KOPT-K1 (cell line): ENCODE results near the gene MKNK2.

Source experiments
- H3K27ac ChIP-seq: fragments of 200-600 bp; sonication (generic); 2 replicates; pipeline ENCODE4 v1.5.1; 2016; ENCODE audit warnings: antibody characterized with exemption, mild to moderate bottlenecking, low read depth, low read length; ENCODE audit not compliant: poor library complexity, severe bottlenecking
- H3K36me3 ChIP-seq: fragments of 200-600 bp; sonication (generic); 2 replicates; pipeline ENCODE4 v1.5.1; 2017; ENCODE audit warnings: antibody characterized with exemption, mild to moderate bottlenecking, low read length, moderate library complexity; ENCODE audit not compliant: insufficient read depth
- H3K9me3 ChIP-seq: fragments of 200-600 bp; sonication (generic); 2 replicates; pipeline ENCODE4 v1.5.1; 2017; ENCODE audit warnings: antibody characterized with exemption, low read length, mild to moderate bottlenecking; ENCODE audit not compliant: insufficient read depth, poor library complexity, severe bottlenecking

Gene MKNK2

DNA sequence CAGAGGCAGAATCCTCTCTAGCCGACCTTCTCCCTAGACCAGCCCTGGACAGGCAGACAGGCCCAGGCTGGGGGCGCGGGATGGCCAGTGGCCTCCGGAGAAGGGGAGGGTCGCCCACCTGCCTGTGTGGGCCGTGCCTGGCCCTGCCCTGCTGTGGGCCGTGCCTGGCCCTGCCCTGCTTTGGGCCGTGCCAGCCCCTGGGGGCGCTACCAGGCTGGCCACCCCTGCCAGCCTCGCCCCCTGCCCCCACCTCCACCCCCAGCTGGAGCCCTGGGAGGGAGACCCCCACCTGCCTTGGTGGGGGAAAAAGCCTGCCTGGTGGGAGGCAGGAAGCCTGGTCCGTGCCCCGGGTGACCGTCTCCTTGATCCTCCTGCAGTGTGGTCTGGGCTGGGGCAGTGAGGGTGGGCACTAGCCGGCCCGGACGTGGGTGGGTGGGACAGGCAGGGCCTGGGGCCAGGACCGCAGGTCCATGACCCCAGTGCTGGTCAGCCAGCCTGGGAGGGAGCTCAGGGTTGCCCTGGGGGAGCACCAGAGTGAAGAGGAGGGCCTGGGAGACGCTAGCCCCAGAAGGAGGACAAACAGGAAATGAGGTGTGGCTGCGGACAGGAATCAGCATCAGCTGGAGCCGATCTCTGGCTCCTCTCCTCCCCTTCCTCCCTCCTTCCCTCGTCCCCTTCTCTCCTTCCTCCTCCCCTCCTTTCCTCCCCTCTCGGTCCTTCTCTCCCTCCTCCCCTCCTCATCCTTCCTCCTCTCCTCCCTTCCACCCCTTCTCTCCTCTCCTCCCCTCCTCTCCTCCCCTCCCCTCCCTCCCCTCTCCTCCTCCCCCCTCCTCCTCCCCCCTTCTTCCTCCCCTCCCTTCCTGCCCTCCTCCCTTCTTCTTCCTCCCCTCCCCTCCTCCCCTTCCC, 5.1 kb upstream of the MKNK2 start:
- H3K27ac ChIP-seq = peak overlapping the region; percentile 64
- no peaks in the 10 kb centered on the region for H3K9me3 ChIP-seq
- no peaks in the 10 kb centered on the region for H3K36me3 ChIP-seq

DNA sequence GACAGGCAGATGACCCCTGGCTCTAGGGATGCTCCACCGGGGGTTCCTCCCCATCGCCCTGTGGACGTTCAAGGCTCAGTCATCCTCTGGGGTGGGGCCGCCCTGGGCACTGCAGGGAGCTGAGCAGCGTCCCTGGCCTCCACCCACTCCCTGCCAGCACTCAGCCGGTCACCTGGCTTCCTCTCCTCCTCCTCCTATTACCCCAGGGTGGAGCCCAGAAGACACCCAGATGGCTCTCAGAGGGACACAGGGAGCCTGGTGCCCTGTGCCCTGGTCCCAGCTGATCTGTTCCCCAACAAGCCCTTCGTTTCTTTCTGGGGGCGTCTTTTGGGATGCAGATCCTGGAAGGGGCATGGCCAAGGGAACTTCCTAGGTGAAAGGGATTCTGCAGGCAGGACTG, 3.7 kb upstream of the MKNK2 start:
- H3K27ac ChIP-seq = no peak overlapping the region
- no peaks in the 10 kb centered on the region for H3K9me3 ChIP-seq
- H3K36me3 ChIP-seq = no peaks in the 10 kb centered on the region

DNA sequence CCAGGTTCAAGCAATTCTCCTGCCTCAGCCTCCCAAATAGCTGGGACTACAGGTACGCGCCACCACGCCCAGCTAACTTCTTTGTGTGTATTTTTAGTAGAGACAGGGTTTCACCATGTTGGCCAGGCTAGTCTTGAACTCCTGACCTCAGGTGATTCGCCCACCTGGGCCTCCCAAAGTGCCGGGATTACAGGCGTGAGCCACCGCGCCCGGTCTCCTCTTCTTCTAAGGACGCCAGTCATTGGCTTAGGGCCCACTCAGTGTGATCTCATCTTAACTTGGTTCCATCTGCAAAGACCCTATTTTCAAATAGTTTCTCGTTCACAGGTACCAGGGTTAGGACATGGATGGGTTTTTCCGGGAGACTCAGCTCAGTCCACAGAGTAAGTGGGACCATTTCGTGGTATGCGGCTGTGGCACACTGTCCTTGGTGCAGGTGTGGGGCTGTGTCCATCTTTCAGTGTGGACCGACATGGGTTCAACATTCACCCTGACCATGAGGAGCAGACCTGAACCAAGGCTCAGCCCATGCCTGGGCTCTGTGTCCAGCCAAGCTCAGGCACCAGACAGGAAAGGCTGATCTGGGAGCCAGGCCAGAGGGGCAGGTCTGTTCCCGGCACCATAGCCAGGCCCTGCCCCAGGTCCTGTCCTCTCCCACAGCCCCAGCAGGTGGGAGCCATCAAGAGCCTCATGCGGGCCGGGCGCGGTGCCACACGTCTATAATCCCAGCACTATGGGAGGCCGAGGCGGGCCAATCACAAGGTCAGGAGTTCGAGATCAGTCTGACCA, 2.8 kb upstream of the MKNK2 start:
- Histone ChIP-seq H3K9me3 (no peaks in the 10 kb centered on the region), H3K36me3 (peaks cover 5% of the 10 kb centered on the region; the same call in 1 of the 2 replicates), H3K27ac (no peak overlapping the region)

DNA sequence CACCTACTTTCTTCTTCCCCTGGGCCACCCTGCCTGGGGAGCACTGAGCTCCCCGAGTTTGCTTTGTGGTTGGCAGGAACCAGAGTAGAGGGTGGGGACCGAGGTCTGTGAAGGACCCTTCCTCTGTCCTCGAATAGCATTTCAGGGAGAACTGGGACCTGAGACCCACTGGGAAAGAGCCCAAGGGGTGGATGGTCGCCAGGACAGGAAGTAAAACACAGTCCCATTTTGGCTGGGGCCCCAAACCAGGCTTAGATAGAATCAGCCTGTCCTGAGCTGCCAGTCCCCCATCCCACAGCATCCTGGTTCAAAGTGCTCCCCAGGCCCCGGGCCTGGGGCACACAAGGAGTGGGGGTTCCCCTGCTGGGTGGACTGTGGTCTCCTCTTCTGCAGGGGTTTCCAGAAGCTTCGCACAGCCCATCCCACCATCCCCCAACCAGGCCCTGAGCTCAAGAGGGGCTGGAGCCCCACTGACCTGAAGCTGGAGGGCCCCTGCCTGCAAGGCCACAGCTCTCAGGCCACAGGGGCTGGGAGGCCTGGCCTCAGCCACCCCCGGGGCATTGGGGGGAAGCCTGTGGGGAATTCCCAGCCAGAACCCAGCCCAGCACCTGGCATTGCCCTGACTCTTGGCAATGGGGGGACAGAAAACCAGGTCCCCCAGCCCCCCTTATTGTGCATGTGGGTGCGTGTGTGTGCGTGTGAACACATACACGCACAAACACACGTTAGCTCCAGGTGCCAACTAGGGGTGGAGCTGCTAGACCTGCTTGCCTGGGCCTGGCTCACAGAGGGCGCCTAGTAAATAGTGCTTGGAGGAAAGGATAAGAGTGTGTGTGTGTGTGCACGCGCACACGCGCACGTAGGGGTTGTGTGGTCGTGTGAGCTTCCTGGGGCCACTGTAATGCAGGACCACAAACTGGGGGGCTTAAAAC, 995 bp upstream of the MKNK2 start:
- Histone ChIP-seq H3K27ac (peak overlapping the region; percentile 67), H3K36me3 (peaks cover 15% of the 10 kb centered on the region; the same call in 1 of the 2 replicates), H3K9me3 (no peaks in the 10 kb centered on the region)

DNA sequence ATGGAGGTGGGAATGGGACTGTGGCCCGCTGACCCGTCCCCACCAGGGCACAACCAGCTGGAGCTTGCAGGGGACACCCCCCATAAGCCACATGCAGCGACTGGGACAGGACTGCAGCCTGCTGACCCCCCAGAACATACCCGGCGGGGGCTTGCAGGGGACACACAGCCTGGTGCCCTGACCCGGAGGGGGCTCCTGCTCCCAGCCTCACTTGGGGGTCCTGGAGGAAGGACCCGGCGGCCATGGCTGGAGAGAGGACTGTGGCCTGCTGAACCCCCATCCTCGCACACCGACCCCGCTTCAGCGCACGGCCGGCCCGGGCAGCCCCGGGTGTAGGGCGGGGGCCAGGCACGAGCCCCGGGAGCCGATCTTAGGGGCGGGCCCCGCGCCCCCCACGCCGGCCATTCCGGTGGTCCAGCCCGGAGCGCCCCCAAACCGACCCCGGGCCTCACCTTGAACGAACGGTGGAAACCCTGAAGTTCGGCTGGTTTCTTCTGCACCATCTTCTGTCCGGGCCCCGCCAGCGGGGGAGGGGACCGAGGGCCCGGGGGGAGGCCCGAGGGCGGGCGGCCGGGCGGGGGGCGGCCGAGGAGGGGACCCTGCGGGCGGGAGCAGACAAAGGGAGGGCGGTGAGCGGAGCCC, 574 bp downstream of the MKNK2 start:
- no peaks in the 10 kb centered on the region for H3K9me3 ChIP-seq
- peaks cover 28% of the 10 kb centered on the region for H3K36me3 ChIP-seq
- peak overlapping the region; percentile 73 for H3K27ac ChIP-seq

DNA sequence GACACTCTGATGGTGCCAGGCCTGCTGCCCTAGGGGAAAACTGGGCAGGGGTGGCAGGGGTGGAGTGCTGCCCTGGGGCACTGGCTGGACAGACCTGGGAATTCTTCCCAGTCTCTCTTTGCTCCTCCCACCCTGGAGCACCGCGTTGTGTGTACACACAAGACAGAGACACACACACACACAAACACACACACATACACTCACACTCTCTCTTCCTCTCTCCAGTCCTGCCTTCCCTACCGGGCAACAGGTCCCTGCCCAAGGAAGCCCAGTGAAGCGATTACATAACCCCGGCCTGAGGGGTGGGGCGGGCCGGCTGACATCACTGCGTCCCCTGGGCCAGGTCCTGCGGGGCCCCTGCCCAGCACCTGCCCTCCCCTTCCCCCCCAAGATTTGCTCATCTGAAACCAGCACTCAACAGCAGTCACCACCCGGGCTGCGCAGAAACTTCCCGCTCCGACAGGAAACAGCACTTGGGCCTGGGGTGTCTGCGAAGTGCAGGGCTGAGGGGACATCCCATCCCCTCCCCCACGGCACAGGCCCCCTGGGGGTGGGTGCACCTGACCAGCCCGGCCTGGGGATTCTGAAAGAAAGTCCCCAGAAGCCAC, 1.2 kb downstream of the MKNK2 start:
- Histone ChIP-seq H3K36me3 (peaks cover 34% of the 10 kb centered on the region), H3K27ac (peak overlapping the region; percentile 73), H3K9me3 (no peaks in the 10 kb centered on the region)

DNA sequence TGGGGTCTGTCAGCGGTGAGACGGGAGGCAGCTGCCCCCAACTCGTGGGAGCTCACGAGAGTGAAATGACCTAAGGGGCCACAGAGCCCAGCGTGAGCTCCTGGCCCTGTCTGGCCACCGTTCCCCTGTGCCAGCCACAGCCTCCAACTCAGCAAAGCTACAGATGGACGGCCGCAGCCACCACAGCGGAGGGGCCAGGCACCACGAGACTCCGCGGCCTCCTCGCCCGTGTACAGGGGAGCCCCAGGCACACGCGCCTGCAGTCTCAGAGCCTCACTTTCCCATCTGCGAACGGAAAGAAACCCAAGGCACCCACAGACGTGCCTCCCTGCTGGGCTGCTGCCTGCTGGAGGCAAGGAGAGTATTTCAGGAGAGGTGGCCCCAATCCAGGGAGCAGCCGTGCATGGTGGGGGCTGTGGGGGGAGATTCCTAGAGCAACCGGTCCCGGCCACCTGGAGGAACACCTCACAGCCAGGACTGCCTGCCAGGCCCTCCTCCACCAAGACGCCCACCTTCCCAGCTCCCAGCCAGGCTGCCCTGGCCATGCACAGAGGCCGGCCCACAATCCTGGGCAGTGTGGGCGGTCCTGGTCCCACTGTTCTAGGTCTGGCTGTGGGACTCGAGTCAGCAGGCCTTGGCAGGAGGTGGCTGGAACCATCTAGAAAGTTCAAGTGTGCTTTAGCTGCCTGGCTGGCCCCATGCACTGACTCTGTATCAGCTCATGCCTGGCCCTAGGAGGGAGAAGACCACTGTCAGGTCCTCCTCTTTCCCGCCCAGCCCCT, 1.9 kb downstream of the MKNK2 start:
- Histone ChIP-seq H3K36me3 (peaks cover 37% of the 10 kb centered on the region), H3K27ac (peak overlapping the region; percentile 73), H3K9me3 (no peaks in the 10 kb centered on the region)

DNA sequence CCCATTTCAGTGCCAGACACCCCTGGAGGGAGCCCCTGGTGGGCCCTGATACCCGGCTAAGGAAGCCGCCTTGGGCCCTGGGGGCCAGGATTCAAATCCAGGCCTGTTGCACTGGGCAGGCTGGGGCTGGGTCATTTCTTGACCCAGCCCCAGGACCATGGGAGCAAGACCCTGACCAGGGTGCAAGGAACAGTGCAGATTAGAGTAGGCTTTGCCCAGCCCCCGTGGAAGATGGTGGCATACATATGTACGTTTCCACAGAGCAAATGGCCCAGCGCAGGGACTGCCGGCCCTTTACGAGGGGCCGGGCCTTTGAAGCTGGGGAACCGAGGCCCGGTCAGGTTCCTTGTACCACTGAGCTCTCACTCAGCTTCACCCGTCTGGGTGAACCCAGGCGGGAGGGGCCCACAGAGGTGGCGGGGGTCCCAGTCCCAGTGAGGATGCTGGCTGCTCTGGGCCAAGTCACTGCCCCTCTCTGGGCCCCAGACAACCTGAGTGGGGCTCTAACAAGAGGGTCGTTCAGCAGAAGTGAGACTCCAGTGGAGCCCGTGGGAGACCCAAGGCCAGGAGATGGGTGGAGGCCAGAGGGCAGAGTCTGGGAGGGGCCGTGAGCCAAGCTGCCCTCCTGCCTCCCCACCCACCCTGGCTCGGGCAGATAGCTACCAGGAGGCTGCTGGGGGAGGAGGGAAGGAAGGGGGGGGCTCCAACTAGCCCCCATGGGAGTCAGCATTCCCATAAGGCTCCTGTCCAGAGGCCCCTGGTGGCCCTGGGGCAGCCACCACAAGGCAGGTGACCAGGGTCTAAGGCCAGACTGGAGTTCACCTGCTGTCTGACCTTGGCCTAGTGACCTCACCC, 2.7 kb downstream of the MKNK2 start:
- Histone ChIP-seq H3K9me3 (no peaks in the 10 kb centered on the region), H3K27ac (no peak overlapping the region), H3K36me3 (peaks cover 39% of the 10 kb centered on the region)

DNA sequence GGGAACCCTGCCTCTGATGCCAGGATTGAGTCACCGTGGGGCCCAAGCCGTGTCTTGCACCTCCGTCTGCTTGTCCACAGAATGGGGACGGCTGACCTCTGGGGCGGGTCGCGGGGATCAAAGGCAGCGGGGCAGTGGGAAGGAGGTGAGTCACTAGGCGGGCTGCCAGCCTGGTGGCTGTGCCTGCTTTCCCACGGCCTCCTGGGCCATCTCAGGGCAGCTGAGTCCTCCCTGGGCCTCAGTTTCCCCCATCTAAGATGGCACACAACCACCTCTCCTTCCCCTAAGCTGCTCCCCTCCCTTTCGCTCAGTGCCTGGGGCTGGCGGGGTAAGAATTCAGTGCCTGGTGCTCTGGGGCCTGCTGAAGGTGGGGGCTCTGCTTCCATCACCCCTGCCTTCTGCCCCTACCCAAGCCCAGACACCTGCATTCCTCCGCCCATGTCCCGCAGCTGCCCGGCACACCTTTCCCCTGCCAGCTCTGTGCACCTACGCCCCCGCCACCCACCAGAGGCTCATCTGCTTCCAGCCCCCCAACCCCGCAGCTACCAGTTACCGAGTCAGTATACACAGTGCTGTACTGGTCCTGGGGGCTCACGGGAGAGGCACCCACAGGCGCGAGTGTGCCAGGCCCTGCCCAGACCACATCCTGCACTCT, 3.5 kb downstream of the MKNK2 start:
- Histone ChIP-seq H3K9me3 (no peaks in the 10 kb centered on the region), H3K27ac (no peak overlapping the region), H3K36me3 (peaks cover 46% of the 10 kb centered on the region)

DNA sequence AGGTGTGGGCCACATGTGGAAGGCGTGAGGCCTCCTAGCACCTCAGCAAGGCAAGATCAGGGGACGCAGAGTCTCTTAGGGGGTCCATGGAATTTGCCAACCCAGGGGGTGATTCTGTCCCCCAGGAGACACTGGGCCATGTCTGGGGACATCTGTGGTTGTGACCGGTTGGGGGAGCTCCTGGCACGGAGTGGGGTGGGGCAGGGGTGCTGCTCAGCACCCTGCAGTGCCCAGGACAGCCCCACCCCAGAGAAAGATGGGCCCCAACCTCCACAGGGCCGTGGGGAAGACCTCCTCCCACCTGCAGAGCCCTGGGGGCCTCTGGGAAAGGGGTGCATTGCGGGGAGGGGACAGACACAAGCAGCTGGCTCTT, 4.0 kb downstream of the MKNK2 start:
- H3K36me3 ChIP-seq = peaks cover 49% of the 10 kb centered on the region
- H3K27ac ChIP-seq = no peak overlapping the region
- H3K9me3 ChIP-seq = no peaks in the 10 kb centered on the region

DNA sequence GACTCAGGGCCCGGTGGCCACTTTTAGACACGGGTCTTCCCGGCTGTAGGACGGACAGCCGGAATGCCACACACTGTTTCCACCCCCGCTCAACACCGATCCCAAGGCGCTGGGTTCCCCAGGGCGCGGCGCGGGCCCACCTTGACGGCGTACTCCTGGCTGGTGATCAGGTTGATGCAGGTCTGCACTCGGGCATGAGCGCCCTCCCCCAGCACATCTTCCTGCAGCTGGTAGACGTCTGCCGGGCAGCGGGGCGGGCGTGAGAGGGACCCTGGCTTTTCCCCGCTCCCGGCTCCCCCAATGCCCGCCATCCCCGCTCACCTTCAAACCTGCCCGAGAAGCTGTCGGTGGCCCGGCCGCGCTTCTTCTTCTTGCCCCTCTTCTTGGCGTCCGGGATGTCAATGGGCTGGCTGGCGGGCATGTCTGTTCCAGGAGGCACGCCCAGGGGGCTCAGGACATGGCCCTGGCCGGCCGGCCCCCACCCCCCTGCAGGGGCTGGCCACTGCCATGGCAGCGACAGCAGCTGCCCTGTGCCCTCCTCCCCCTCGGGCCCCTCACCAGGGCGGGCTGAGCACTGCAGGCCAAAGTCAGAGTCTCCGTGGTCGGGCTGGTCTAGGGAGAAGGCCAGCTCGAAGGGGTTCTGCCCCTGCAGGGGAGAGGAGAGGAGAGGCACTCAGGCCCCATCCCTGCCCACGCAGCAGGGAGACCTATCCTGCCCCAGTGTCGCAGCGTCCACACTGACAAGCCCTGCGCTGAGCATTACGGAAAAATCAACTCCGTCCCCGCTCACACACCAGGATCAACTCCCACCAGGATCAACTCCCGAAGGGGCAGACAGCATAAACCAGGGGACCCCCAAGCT, 4.8 kb downstream of the MKNK2 start:
- no peak overlapping the region for H3K27ac ChIP-seq
- peaks cover 52% of the 10 kb centered on the region for H3K36me3 ChIP-seq

More for the DNA sequence above, 4.8 kb downstream of the MKNK2 start:
- H3K9me3 ChIP-seq = no peaks in the 10 kb centered on the region
